Mucosa of stomach (tissue), 1 donor: Measurements from ENCODE around the gene PMEPA1.

Experiments used
- H3K27me3 ChIP-seq: one replicate; pipeline ENCODE4 v1.7.0; 2013; ENCODE audit warnings: mild to moderate bottlenecking, low read length; ENCODE audit not compliant: control insufficient read depth, insufficient read depth
- H3K36me3 ChIP-seq: one replicate; pipeline ENCODE4 v1.7.0; 2013; ENCODE audit warnings: low read length; ENCODE audit not compliant: control insufficient read depth, insufficient read depth
- H3K4me1 ChIP-seq: one replicate; pipeline ENCODE4 v1.7.0; 2013; ENCODE audit warnings: mild to moderate bottlenecking, low read length; ENCODE audit not compliant: control insufficient read depth, insufficient read depth
- H3K4me3 ChIP-seq: one replicate; pipeline ENCODE4 v1.7.0; 2013; ENCODE audit warnings: low read length
- H3K9ac ChIP-seq: one replicate; pipeline ENCODE4 v1.7.0; 2013; ENCODE audit warnings: mild to moderate bottlenecking, low read length, moderate library complexity
- H3K9me3 ChIP-seq: one replicate; pipeline ENCODE4 v1.7.0; 2013; ENCODE audit warnings: mild to moderate bottlenecking, low read length, moderate library complexity; ENCODE audit not compliant: control insufficient read depth
- donor health status: Pancreatic carcinoma.

PMEPA1 gene

GRCh38 chr20:57747861-57748481 is 38.2 kb upstream of the PMEPA1 start:
- Histone ChIP-seq H3K4me1 (peaks cover 16% of the 10 kb centered on the region), H3K4me3 (no peak overlapping the region), H3K9ac (no peak overlapping the region), H3K9me3 (no peaks in the 10 kb centered on the region), H3K27me3 (no peaks in the 10 kb centered on the region), H3K36me3 (no peaks in the 10 kb centered on the region)

- Histone ChIP-seq H3K4me3 (no peak overlapping the region), H3K36me3 (no peaks in the 10 kb centered on the region), H3K27me3 (no peaks in the 10 kb centered on the region), H3K9me3 (no peaks in the 10 kb centered on the region), H3K9ac (no peak overlapping the region), H3K4me1 (peaks cover 16% of the 10 kb centered on the region)
Observed at GRCh38 chr20:57746832-57747404, 37.1 kb upstream of the PMEPA1 start.

GRCh38 chr20:57746201-57746600 is 36.4 kb upstream of the PMEPA1 start:
- no peaks in the 10 kb centered on the region for H3K27me3 ChIP-seq
- H3K36me3 ChIP-seq: no peaks in the 10 kb centered on the region
- H3K9ac ChIP-seq: no peak overlapping the region
- H3K4me3 ChIP-seq: no peak overlapping the region
- H3K9me3 ChIP-seq: no peaks in the 10 kb centered on the region
- peaks cover 16% of the 10 kb centered on the region for H3K4me1 ChIP-seq

- peaks cover 13% of the 10 kb centered on the region for H3K4me1 ChIP-seq
- H3K9me3 ChIP-seq: no peaks in the 10 kb centered on the region
- no peaks in the 10 kb centered on the region for H3K27me3 ChIP-seq
- H3K9ac ChIP-seq: no peak overlapping the region
- no peak overlapping the region for H3K4me3 ChIP-seq
- H3K36me3 ChIP-seq: no peaks in the 10 kb centered on the region
Observed at GRCh38 chr20:57744206-57744605, 34.4 kb upstream of the PMEPA1 start.

GRCh38 chr20:57743450-57744095 is 33.8 kb upstream of the PMEPA1 start:
- Histone ChIP-seq H3K9me3 (no peaks in the 10 kb centered on the region), H3K36me3 (no peaks in the 10 kb centered on the region), H3K4me1 (peaks cover 7% of the 10 kb centered on the region), H3K27me3 (no peaks in the 10 kb centered on the region), H3K9ac (no peak overlapping the region), H3K4me3 (no peak overlapping the region)

- Histone ChIP-seq H3K27me3 (no peaks in the 10 kb centered on the region), H3K36me3 (no peaks in the 10 kb centered on the region), H3K4me3 (no peak overlapping the region), H3K4me1 (no peaks in the 10 kb centered on the region), H3K9me3 (no peaks in the 10 kb centered on the region), H3K9ac (no peak overlapping the region)
Observed at GRCh38 chr20:57742507-57743181, 32.8 kb upstream of the PMEPA1 start.

GRCh38 chr20:57738484-57738883 is 28.7 kb upstream of the PMEPA1 start:
- H3K9me3 ChIP-seq: no peaks in the 10 kb centered on the region
- H3K4me3 ChIP-seq: no peak overlapping the region
- no peaks in the 10 kb centered on the region for H3K4me1 ChIP-seq
- no peaks in the 10 kb centered on the region for H3K27me3 ChIP-seq
- H3K9ac ChIP-seq: no peak overlapping the region
- H3K36me3 ChIP-seq: no peaks in the 10 kb centered on the region

GRCh38 chr20:57738053-57738452 is 28.2 kb upstream of the PMEPA1 start:
- Histone ChIP-seq H3K4me3 (no peak overlapping the region), H3K4me1 (no peaks in the 10 kb centered on the region)

GRCh38 chr20:57737349-57737748 is 27.5 kb upstream of the PMEPA1 start:
- Histone ChIP-seq H3K9ac (no peak overlapping the region), H3K9me3 (no peaks in the 10 kb centered on the region)

More at GRCh38 chr20:57738053-57738452, 28.2 kb upstream of the PMEPA1 start:
- Histone ChIP-seq H3K9me3 (no peaks in the 10 kb centered on the region), H3K9ac (no peak overlapping the region), H3K27me3 (no peaks in the 10 kb centered on the region), H3K36me3 (no peaks in the 10 kb centered on the region)

GRCh38 chr20:57736738-57737347 is 27.0 kb upstream of the PMEPA1 start:
- no peaks in the 10 kb centered on the region for H3K27me3 ChIP-seq
- H3K4me1 ChIP-seq: no peaks in the 10 kb centered on the region
- no peak overlapping the region for H3K4me3 ChIP-seq

More at GRCh38 chr20:57737349-57737748, 27.5 kb upstream of the PMEPA1 start:
- Histone ChIP-seq H3K4me3 (no peak overlapping the region), H3K36me3 (no peaks in the 10 kb centered on the region), H3K27me3 (no peaks in the 10 kb centered on the region), H3K4me1 (no peaks in the 10 kb centered on the region)

GRCh38 chr20:57735831-57736737 is 26.3 kb upstream of the PMEPA1 start:
- Histone ChIP-seq H3K9me3 (no peaks in the 10 kb centered on the region), H3K4me1 (no peaks in the 10 kb centered on the region), H3K27me3 (no peaks in the 10 kb centered on the region), H3K4me3 (no peak overlapping the region), H3K9ac (no peak overlapping the region), H3K36me3 (no peaks in the 10 kb centered on the region)

More at GRCh38 chr20:57736738-57737347, 27.0 kb upstream of the PMEPA1 start:
- Histone ChIP-seq H3K36me3 (no peaks in the 10 kb centered on the region), H3K9me3 (no peaks in the 10 kb centered on the region), H3K9ac (no peak overlapping the region)
